Measurements from ENCODE around the gene ICAM1.
A peak's percentile ranks its signal among the peaks of the same experiment; 100 is the strongest.
"Not testable (repeated sequence)": the region's sequence is repeated elsewhere in the genome, so short reads cannot be mapped to it uniquely, and the experiment has no call there.

Gene ICAM1

GRCh38 chr19:10270616-10271394 is at the start of gene ICAM1:
Gene ICAM1, plus strand, starts transcription at chr19:10271120. Its CDS starts 40 bp downstream, at chr19:10271160.
- DNase-seq, result peak; percentile 90

GRCh38 chr19:10222201-10222890 is 48.6 kb upstream of the ICAM1 start:
- DNase-seq, result no peak

GRCh38 chr19:10223488-10224213 is 47.3 kb upstream of the ICAM1 start:
- DNase-seq, result no peak

DNA sequence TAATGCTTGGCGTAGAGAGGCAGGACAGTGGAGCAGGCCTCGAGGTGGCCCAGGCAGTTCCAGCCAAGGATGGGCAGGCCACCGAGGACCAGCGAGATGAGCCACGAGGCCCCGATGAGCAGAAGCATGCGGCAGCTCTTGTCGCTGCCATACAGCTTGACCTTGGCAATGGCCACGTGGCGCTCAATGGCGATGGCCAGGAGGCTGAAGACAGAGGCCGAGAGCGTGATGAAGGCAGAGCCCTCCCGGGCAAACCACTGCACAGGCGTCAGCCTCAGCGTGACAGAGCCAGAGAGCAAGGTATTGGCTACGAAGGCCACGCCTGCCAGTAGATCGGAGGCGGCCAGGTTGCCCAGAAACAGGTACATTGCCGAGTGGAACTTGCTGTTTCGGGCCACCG is 46.6 kb upstream of the ICAM1 start:
- no peak for DNase-seq

DNA sequence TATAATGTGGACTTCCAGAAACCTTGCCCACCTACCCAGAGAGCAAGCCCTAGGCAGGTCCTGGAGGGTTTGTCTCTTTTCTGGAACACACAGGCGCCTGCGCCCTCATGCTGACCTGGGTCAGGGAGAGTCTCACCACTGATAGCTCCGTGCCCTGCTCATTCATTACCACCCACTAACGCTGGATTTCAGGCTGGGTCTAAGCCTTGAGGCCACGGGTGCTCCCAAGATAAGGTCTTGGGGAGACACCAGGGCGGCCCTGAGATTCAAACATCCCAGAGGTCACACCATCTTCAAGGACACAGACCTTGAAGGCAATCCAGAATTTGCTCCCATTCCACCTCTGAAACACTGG is 44.9 kb upstream of the ICAM1 start:
- DNase-seq, result no peak

DNA sequence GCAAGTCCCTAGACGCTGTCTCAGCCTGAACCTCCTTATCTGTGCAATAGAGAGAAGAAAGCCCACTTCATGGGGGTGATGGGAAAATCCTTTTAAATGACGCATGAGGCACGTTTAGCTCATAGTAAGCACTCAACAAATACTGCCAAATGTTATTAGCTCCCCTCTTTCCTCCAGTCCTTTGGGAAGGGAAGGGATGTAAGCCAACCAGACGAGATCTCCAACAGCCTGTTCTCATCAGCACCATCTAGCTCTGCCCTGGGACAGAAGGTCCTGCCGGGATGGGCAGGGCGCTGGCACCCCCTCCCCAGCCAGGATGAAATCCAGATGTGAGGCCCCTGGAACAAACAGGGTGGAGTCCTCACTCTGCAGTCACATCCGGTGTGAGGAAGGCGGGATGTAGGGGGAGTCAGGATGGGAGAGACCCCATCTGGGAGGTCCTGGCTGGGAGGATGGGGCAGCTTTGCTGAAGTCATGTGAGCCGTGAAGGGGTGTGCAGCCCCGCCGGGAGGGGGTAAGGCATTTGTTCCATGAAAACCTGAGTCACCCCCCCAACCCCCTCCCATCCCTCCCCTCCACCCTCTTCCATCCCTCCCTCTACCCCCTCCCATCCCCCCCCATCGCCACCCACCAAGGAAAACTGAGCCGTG is 44.4 kb upstream of the ICAM1 start:
- no peak for DNase-seq

- no peak for DNase-seq
Observed at GRCh38 chr19:10227026-10227971, 43.6 kb upstream of the ICAM1 start.

DNA sequence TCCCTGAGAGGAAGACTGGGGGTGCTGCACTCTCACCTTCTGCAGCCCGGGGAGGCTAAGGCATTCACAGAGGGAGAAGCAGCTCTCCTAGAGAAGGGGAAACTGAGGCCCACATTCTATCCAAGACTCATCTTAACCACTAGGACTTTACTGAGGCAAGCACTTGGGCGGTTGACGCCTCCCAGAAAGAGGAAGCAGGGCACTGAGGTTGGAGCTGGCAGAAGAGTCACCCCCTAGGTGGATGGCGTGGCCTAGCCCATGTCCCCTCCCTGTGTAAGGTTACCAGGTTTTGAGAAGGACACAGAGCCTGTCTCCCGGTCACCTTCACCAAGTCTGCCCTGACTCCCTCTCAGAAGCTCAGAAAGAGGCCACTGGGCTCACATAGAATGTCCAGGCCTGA is 42.5 kb upstream of the ICAM1 start:
- no peak for DNase-seq

GRCh38 chr19:10228920-10229319 is 42.0 kb upstream of the ICAM1 start:
- DNase-seq, result peak; percentile 52

DNA sequence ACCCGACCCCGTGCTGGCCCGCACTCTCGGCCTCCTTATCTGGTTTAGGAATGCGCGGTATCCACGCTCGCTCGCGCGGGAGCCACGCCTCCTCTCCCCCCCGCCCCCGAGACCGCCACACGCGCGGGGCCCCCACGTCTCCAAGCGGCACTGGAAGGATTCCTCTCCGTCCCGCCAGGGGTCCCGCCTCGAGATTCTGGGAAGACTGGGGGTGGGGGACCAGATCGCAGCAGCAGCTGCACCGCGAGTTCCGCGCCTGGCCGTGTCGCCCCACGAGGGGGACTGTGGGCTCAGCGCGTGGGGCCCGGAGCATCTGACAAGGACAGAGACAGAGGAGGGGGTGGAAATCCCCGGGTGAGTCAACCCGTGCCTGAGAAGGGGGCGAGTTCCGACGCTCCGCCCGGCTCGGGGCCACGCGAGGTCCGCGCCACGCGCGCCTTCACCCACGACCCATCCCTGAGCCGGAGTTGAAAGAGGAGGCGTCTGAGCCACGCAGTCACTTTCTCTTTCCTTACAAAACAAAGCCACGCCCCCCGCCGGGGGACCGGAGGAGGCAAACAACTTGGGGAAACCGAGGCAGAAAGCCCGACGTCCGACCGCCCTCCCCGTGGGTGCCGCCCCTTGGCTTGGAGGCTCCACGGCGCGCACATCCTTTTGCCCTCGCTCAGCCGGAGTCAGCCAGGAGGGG is 40.6 kb upstream of the ICAM1 start:
- peak; percentile 27 for DNase-seq

GRCh38 chr19:10230861-10231611 is 39.9 kb upstream of the ICAM1 start, which contains the start of gene S1PR2:
Gene S1PR2, minus strand, starts transcription at chr19:10231331. Its CDS starts 6,426 bp downstream, at chr19:10224905.
- peak; percentile 63 for DNase-seq

- no peak for DNase-seq
Observed at GRCh38 chr19:10231612-10232228, 39.2 kb upstream of the ICAM1 start.

DNA sequence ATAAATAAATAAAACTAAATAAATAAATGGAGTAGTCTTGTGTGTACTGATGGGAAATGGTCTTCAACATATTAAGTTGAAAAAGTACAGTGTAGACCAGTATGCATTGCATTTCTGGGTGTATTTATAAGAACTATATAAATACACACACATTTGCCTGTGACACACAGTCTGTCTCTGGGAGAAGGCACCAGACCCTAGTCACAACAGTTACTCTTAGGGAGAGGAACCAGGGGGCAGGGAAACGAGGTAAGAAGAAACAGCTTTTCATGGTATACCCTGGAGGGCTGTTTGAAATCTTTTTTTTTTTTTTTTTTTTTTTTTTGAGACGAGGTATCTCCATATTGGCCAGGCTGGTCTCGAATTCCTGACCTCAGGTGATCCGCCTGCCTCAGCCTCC is 37.0 kb upstream of the ICAM1 start:
- no peak for DNase-seq

DNA sequence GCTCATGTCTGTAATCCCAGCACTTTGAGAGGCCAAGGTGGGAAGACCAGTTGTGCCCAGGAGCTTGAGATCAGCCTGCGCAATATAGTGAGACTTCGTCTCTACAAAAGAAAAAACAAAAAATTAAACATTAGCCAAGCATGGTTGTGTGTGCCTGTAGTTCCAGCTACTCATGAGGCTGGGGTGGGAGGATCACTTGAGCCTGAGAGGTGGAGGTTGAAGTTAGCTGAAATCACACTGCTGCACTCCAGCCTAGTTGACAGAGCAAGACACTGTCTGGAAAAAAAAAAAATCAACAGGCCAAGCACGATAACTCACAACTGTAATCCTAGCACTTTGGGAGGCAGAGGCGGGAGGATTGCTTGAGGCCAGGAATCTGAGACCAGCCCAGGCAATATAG is 35.9 kb upstream of the ICAM1 start:
- DNase-seq, result no peak

DNA sequence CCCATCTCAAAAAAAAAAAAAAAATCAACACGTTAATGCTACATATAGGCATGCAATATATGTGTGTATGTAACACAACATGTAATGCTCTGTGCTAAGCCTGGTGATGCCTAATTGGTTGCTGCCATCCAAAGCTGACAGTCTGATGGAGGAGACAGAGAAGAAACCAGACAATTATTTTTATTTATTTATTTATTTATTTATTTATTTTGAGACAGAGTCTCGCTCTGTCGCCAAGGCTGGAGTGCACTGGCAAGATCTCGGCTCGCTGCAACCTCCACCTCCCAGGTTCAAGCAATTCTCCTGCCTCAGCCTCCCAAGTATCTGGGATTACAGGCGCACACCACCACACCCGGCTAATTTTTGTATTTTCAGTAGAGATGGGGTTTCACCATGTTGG is 35.5 kb upstream of the ICAM1 start:
- not testable (repeated sequence) for DNase-seq

DNA sequence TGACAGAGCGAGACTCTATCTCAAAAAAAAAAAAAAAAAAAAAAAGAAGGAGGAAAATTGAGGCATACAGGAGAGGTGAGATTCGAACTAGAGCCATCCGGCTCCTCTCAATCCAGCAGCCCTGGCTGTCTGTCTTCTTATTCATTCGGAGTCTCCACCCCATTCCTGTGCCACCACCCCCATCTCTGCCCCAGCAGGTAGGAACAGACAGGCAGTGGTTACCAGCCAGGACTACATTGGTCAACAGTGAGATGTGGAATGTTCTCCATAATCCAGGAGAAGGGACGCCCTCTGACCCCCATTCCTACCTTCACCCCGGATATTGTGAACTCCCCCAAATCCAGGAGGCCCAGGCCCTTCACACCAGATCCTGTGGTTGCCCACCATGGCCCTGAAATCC is 33.2 kb upstream of the ICAM1 start:
- no peak for DNase-seq

DNA sequence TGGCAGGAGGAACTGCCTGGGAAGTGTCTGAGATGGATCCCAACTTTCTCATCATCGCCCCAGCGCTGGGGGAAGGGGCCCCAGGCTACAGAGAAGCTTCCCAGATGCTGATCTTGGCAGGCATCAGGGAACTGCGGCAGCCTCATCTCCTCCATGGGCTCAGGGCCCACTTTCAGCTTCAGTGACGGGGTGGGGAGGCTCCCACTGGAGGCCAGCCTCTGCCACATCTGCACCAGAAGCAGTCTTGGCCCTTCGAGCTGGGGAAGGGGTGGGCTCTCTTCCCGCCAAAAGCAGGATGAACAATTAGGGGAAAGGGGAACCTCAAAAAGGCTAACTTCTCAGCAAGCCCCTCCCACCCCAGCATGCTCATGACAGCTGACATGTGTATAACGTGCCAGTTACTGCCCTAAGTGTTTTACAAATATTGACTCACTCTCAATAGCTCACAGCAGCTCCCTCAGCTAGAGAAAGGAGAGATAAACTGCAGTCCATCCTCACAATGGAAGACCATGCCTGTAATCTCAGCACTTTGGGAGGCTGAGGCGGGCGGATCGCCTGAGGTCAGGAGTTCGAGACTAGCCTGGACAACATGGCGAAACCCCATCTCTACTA is 32.6 kb upstream of the ICAM1 start:
- no peak for DNase-seq

DNA sequence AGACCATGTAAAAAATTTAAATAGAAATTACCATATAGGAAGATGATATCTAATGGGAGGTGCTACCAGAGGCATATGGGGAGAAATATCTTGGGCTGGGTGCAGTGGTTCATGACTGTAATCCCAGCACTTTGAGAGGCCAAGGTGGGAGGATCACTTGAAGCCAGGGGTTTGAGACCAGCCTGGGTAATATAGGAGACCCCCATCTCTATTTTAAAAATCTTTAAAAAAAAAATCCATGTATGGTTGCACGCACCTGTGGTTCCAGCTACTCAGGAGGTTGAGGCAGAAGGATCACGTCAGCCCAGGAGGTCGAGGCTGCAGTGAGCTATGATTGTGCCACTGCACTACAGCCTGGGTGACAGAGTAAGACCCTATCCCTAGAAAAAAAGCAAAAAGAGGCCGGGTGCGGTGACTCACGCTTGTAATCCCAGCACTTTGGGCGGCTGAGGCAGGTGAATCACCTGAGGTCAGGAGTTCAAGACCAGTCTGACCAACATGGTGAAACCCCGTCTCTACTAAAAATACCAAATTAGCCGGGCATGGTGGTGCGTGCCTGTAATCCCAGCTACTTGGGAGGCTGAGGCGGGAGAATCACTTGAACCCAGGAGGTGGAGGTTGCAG is 29.0 kb upstream of the ICAM1 start:
- not testable (repeated sequence) for DNase-seq

DNA sequence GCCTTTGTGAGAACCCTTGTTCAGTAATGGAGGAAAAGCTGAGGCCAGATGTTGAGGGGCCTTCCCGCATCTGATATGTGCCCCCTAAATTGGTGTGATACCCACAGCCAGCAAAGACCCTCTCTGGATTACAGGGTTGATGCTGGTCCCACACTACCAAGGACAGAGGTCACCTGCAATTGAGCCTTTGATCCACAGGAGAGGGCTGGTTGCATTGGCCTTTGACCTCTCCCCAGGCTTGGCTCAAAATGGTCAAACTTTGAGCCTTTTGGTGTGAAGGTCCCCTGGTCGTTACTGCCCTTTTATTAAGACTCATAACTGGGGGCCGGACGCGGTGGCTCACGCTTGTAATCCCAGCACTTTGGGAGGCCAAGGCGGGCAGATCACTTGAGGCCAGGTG is 27.3 kb upstream of the ICAM1 start:
- DNase-seq, result no peak

Data from activated CD4-positive, alpha-beta T cell treated with anti-CD3 and anti-CD28 coated beads, Interleukin-2, amount 50 U/mL, for 16 hours (primary cell).